ENCODE measurements around the gene SORBS2.

The SORBS2 gene

DNA sequence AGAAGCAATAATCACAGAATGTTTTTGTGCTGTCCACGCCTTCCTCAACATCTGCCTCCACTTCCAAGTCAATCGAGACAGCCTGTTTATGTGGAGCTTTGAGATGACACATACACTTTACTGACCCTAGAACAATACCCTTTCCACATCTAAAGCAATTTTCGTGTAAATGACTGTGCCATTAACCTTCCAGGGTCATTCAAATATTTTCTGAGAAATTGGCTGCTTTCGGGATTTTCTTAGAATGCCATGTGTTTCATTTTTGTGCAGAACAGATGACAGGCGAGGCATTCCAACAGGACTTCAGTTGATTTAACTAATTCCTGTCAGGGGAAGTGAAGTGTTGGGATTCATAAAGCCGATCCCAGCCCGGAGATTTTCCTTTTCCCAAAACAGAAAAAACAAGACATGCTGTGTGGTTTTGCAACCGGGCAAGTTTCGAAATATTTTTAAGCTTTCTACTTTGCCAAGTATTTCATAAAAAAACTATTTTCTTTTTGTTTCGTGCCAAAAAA lies 73.9 kb downstream of the SORBS2 start:
- no CpG with 5 or more reads among the region's 10 CpGs for WGBS (ENCODE audit: extremely low coverage, insufficient coverage, insufficient read length)

DNA sequence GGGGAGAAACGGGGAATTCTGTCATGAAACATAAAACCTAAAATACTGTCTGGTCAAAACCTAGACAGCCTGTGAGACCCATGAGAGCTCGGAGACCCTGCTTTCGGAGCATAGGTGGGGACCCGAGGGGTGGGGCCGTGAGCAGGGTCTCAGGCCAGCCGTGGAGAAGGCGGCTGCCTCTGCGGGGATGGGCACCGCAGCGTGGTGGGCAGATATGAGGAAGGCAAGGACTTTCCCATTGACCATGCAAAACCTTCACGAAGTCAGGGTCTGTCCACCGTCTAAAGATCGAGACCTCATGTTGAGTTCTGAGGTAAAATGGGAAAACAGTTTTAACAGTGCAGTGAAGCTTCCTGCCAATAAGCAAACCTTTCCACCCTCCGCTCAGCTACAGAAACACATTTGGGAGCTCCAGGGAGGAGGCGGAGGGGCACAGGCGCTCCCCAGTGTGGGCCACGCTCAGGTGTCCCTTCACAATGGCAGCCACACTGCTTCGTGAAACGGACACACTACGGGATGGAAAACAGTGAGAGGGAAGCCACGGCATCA lies 74.4 kb downstream of the SORBS2 start:
- no peak overlapping the region for H3K14ac ChIP-seq (ENCODE audit: low read length)
- DNase-seq, result no peak
- H3K27ac ChIP-seq (ENCODE audit: low read depth, low read length), result no peak overlapping the region
- no peaks in the 10 kb centered on the region for H3K4me1 ChIP-seq (ENCODE audit: control insufficient read depth in 1 of 2, insufficient read depth in 2 of 2, low read length in 2 of 2)
- H3K79me1 ChIP-seq (ENCODE audit: low read length), result no peaks in the 10 kb centered on the region
- H2BK5ac ChIP-seq (ENCODE audit: low read depth, low read length, poor library complexity), result no peak overlapping the region
- H3K27me3 ChIP-seq (ENCODE audit: insufficient read depth, low read length), result no peaks in the 10 kb centered on the region
- H4K8ac ChIP-seq (ENCODE audit: low read depth, low read length), result no peak overlapping the region
- H4K12ac ChIP-seq (ENCODE audit: low read depth, low read length), result no peak overlapping the region
- no peak overlapping the region for H3K4me2 ChIP-seq (ENCODE audit: low read length)
- H3K36me3 ChIP-seq (ENCODE audit: control insufficient read depth in 1 of 2, insufficient read depth in 2 of 2, low read length in 2 of 2), result no peaks in the 10 kb centered on the region
- no peak overlapping the region for H3K18ac ChIP-seq (ENCODE audit: low read length)
- no CpG with 5 or more reads among the region's 21 CpGs for WGBS (ENCODE audit: extremely low coverage, insufficient coverage, insufficient read length)
- peaks cover 6% of the 10 kb centered on the region for H3K9me3 ChIP-seq (ENCODE audit: insufficient read depth, low read depth, low read length)
- H3K79me2 ChIP-seq (ENCODE audit: control insufficient read depth, insufficient read depth, low read length, poor library complexity), result no peaks in the 10 kb centered on the region
- no peak overlapping the region for H2BK12ac ChIP-seq (ENCODE audit: low read length)
- H4K91ac ChIP-seq (ENCODE audit: low read depth, low read length), result no peak overlapping the region
- no peak overlapping the region for H2AK5ac ChIP-seq (ENCODE audit: low read length)
- H2AFZ ChIP-seq (ENCODE audit: insufficient read depth, low read length, poor library complexity), result no peak overlapping the region
- H3K9ac ChIP-seq (ENCODE audit: low read length), result no peak overlapping the region
- no peak overlapping the region for H3K4ac ChIP-seq (ENCODE audit: low read depth, low read length)
- no peak overlapping the region for H2BK120ac ChIP-seq (ENCODE audit: insufficient read depth, low read length, poor library complexity)
- no peak overlapping the region for H3K4me3 ChIP-seq (ENCODE audit: low read depth, low read length)
- no peak overlapping the region for H3K23ac ChIP-seq (ENCODE audit: low read length)

More for the DNA sequence above, 73.9 kb downstream of the SORBS2 start:
- Histone ChIP-seq H2BK12ac (ENCODE audit: low read length) (no peak overlapping the region), H3K23ac (ENCODE audit: low read length) (no peak overlapping the region), H3K4me3 (ENCODE audit: low read depth, low read length) (no peak overlapping the region), H2BK120ac (ENCODE audit: insufficient read depth, low read length, poor library complexity) (no peak overlapping the region), H3K27me3 (ENCODE audit: insufficient read depth, low read length) (no peaks in the 10 kb centered on the region), H3K9me3 (ENCODE audit: insufficient read depth, low read depth, low read length) (peaks cover 6% of the 10 kb centered on the region), H4K12ac (ENCODE audit: low read depth, low read length) (no peak overlapping the region), H3K14ac (ENCODE audit: low read length) (no peak overlapping the region), H3K9ac (ENCODE audit: low read length) (no peak overlapping the region), H3K79me2 (ENCODE audit: control insufficient read depth, insufficient read depth, low read length, poor library complexity) (no peaks in the 10 kb centered on the region), H3K36me3 (ENCODE audit: control insufficient read depth in 1 of 2, insufficient read depth in 2 of 2, low read length in 2 of 2) (no peaks in the 10 kb centered on the region), H3K4ac (ENCODE audit: low read depth, low read length) (no peak overlapping the region), H3K4me2 (ENCODE audit: low read length) (no peak overlapping the region), H2AFZ (ENCODE audit: insufficient read depth, low read length, poor library complexity) (no peak overlapping the region), H3K18ac (ENCODE audit: low read length) (no peak overlapping the region), H2AK5ac (ENCODE audit: low read length) (no peak overlapping the region), H4K91ac (ENCODE audit: low read depth, low read length) (no peak overlapping the region), H3K79me1 (ENCODE audit: low read length) (no peaks in the 10 kb centered on the region), H3K27ac (ENCODE audit: low read depth, low read length) (no peak overlapping the region), H3K4me1 (ENCODE audit: control insufficient read depth in 1 of 2, insufficient read depth in 2 of 2, low read length in 2 of 2) (no peaks in the 10 kb centered on the region), H2BK5ac (ENCODE audit: low read depth, low read length, poor library complexity) (no peak overlapping the region), H4K8ac (ENCODE audit: low read depth, low read length) (no peak overlapping the region)
- peak in 1 of 2 donors; percentile 23 for DNase-seq

DNA sequence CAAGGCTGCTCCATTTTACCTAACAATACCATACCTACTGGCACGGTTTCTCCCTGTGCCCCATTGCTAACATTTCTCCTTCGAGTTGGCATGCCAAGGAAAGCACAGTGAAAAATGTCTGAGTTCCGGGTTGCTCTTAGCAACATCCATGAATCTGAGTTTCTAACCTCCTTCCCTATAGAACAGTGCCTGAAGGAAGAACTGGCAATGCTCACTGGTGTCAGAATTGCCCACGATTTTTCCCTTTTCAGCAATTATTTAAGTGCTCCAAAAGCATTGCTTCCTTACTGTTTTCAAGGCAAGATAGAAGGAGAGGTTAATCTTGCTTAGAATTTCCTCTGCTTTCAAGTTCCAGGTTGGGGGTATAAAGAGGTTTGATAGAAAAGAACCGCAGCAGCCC lies 75.1 kb downstream of the SORBS2 start:
- Histone ChIP-seq H3K79me2 (ENCODE audit: control insufficient read depth, insufficient read depth, low read length, poor library complexity) (no peaks in the 10 kb centered on the region), H3K4me1 (ENCODE audit: control insufficient read depth in 1 of 2, insufficient read depth in 2 of 2, low read length in 2 of 2) (no peaks in the 10 kb centered on the region), H2AFZ (ENCODE audit: insufficient read depth, low read length, poor library complexity) (no peak overlapping the region), H3K14ac (ENCODE audit: low read length) (no peak overlapping the region), H2AK5ac (ENCODE audit: low read length) (no peak overlapping the region), H3K27me3 (ENCODE audit: insufficient read depth, low read length) (no peaks in the 10 kb centered on the region), H4K8ac (ENCODE audit: low read depth, low read length) (no peak overlapping the region), H3K4me2 (ENCODE audit: low read length) (no peak overlapping the region), H3K9ac (ENCODE audit: low read length) (no peak overlapping the region), H2BK5ac (ENCODE audit: low read depth, low read length, poor library complexity) (no peak overlapping the region), H3K79me1 (ENCODE audit: low read length) (no peaks in the 10 kb centered on the region), H2BK120ac (ENCODE audit: insufficient read depth, low read length, poor library complexity) (no peak overlapping the region), H4K12ac (ENCODE audit: low read depth, low read length) (no peak overlapping the region), H3K4me3 (ENCODE audit: low read depth, low read length) (no peak overlapping the region), H4K91ac (ENCODE audit: low read depth, low read length) (no peak overlapping the region), H3K23ac (ENCODE audit: low read length) (no peak overlapping the region), H3K9me3 (ENCODE audit: insufficient read depth, low read depth, low read length) (peaks cover 6% of the 10 kb centered on the region), H3K18ac (ENCODE audit: low read length) (no peak overlapping the region), H3K27ac (ENCODE audit: low read depth, low read length) (no peak overlapping the region), H3K4ac (ENCODE audit: low read depth, low read length) (no peak overlapping the region), H3K36me3 (ENCODE audit: control insufficient read depth in 1 of 2, insufficient read depth in 2 of 2, low read length in 2 of 2) (no peaks in the 10 kb centered on the region), H2BK12ac (ENCODE audit: low read length) (no peak overlapping the region)
- no CpG with 5 or more reads among the region's 5 CpGs for WGBS (ENCODE audit: extremely low coverage, insufficient coverage, insufficient read length)
- no peak for DNase-seq

DNA sequence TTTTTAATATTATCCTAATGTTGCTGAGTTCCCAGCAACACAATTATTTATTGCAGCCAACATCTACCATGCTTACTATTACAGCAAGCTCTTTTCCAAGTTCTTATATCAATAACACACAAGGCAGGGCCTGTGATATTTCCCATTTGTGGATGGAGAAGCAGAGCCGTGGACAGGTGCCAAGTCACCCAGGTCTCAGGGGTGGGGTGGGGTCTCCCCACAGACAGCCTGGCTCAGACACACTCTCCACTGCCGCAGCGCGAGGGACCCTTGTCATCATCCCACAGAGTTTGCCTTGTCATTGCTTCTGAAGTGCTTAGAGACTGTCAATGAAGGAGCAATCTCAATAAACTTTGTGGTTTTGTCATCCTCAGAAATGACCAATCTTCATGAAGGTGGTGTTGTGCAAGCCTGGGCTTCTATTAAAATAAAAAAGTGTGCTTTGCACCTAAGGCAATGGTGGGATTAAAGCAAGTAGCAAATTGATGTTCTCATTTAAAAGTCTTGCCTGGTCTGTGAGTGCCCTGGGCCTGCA lies 76.1 kb downstream of the SORBS2 start:
- Histone ChIP-seq H2BK120ac (ENCODE audit: insufficient read depth, low read length, poor library complexity) (no peak overlapping the region), H3K23ac (ENCODE audit: low read length) (no peak overlapping the region), H3K27ac (ENCODE audit: low read depth, low read length) (no peak overlapping the region), H3K36me3 (ENCODE audit: control insufficient read depth in 1 of 2, insufficient read depth in 2 of 2, low read length in 2 of 2) (no peaks in the 10 kb centered on the region), H3K9me3 (ENCODE audit: insufficient read depth, low read depth, low read length) (peaks cover 6% of the 10 kb centered on the region), H2BK12ac (ENCODE audit: low read length) (no peak overlapping the region), H3K18ac (ENCODE audit: low read length) (no peak overlapping the region), H3K79me2 (ENCODE audit: control insufficient read depth, insufficient read depth, low read length, poor library complexity) (no peaks in the 10 kb centered on the region), H3K4me3 (ENCODE audit: low read depth, low read length) (no peak overlapping the region), H4K12ac (ENCODE audit: low read depth, low read length) (no peak overlapping the region), H3K14ac (ENCODE audit: low read length) (no peak overlapping the region), H2AFZ (ENCODE audit: insufficient read depth, low read length, poor library complexity) (no peak overlapping the region), H3K9ac (ENCODE audit: low read length) (no peak overlapping the region), H3K27me3 (ENCODE audit: insufficient read depth, low read length) (no peaks in the 10 kb centered on the region), H3K79me1 (ENCODE audit: low read length) (no peaks in the 10 kb centered on the region), H4K91ac (ENCODE audit: low read depth, low read length) (no peak overlapping the region), H3K4me2 (ENCODE audit: low read length) (no peak overlapping the region), H2AK5ac (ENCODE audit: low read length) (no peak overlapping the region), H3K4ac (ENCODE audit: low read depth, low read length) (no peak overlapping the region), H4K8ac (ENCODE audit: low read depth, low read length) (no peak overlapping the region), H2BK5ac (ENCODE audit: low read depth, low read length, poor library complexity) (no peak overlapping the region), H3K4me1 (ENCODE audit: control insufficient read depth in 1 of 2, insufficient read depth in 2 of 2, low read length in 2 of 2) (no peaks in the 10 kb centered on the region)
- no CpG with 5 or more reads among the region's 4 CpGs for WGBS (ENCODE audit: extremely low coverage, insufficient coverage, insufficient read length)
- no peak for DNase-seq

Data from trophoblast cell (in vitro differentiated cells and primary cell).